CD4-positive, alpha-beta memory T cell (primary cell): ENCODE measurements around the gene SLC26A9. TPM values are rescaled to one million over a fixed set of nuclear protein-coding genes. Genes with fewer than 3 reads are reported as not detected.
A peak's percentile ranks its signal among the peaks of the same experiment; 100 is the strongest.

ENCODE experiments used
- CTCF ChIA-PET: fragments of 350-600 bp; sonication (Branson Sonifier 250); formaldehyde crosslinking; loops from one replicate; lab custom pipeline; 2021; ENCODE audit warnings: inconsistent platforms; ENCODE audit not compliant: partially characterized antibody; lab: Charles Lee
- POLR2A ChIA-PET: fragments of 350-600 bp; sonication (Branson Sonifier 250); formaldehyde crosslinking; loops from one replicate; lab custom pipeline; 2021; ENCODE audit not compliant: partially characterized antibody; lab: Charles Lee
- DNase-seq, 5 donors: peaks; one replicate each; pipeline versions ENCODE4 v3.0.0 to v3.0.0-alpha.2; 2020 to 2022; ENCODE audit warnings: mixed read lengths in 1 of 5
- H3K27ac ChIP-seq: one replicate; pipeline ENCODE4 v1.7.0; 2013; ENCODE audit warnings: low read depth, low read length
- H3K27me3 ChIP-seq: 2 replicates; pipeline ENCODE4 v1.7.0; 2013; ENCODE audit warnings: mild to moderate bottlenecking, low read length, moderate library complexity; ENCODE audit not compliant: insufficient read depth
- H3K36me3 ChIP-seq: 2 replicates; pipeline ENCODE4 v1.7.0; 2013; ENCODE audit warnings: mild to moderate bottlenecking, low read length, moderate library complexity; ENCODE audit not compliant: insufficient read depth
- H3K4me1 ChIP-seq: 2 replicates; pipeline ENCODE4 v1.7.0; 2013; ENCODE audit warnings: mild to moderate bottlenecking, low read length, moderate library complexity; ENCODE audit not compliant: insufficient read depth
- H3K4me3 ChIP-seq, 2 donors: one replicate each; pipeline ENCODE4 v1.7.0; 2013; ENCODE audit warnings: low read length in 2 of 2, mild to moderate bottlenecking in 1 of 2
- H3K9me3 ChIP-seq, 2 donors: one replicate each; pipeline ENCODE4 v1.7.0; 2013; ENCODE audit warnings: low read length in 2 of 2, control low read depth in 1 of 2; ENCODE audit not compliant: control insufficient read depth in 1 of 2
- H3K27ac Mint-ChIP-seq, 7 donors: one replicate each; pipeline ENCODE4 v1.8.0; 2020 to 2021; ENCODE audit warnings: mixed read lengths in 7 of 7, mild to moderate bottlenecking in 6 of 7, inconsistent platforms in 3 of 7, moderate library complexity in 3 of 7
- H3K27me3 Mint-ChIP-seq, 2 donors: one replicate each; pipeline ENCODE4 v1.8.0; 2020 to 2021; ENCODE audit warnings: mixed read lengths in 2 of 2
- H3K36me3 Mint-ChIP-seq, 2 donors: one replicate each; pipeline ENCODE4 v1.8.0; 2020 to 2021; ENCODE audit warnings: mixed read lengths in 2 of 2, inconsistent platforms in 1 of 2, mild to moderate bottlenecking in 1 of 2
- H3K4me1 Mint-ChIP-seq, 4 donors: one replicate each; pipeline ENCODE4 v1.8.0; 2020 to 2021; ENCODE audit warnings: mixed read lengths in 4 of 4, mild to moderate bottlenecking in 1 of 4
- H3K4me3 Mint-ChIP-seq, 8 donors: one replicate each; pipeline ENCODE4 v1.8.0; 2020 to 2021; ENCODE audit warnings: mixed read lengths in 8 of 8, mild to moderate bottlenecking in 7 of 8, moderate library complexity in 6 of 8, inconsistent platforms in 3 of 8
- H3K9me3 Mint-ChIP-seq, 8 donors: one replicate each; pipeline ENCODE4 v1.8.0; 2020 to 2021; ENCODE audit warnings: mixed read lengths in 8 of 8, mild to moderate bottlenecking in 5 of 8, inconsistent platforms in 3 of 8, moderate library complexity in 1 of 8
- intact Hi-C: fragments of 100-400 bp; cut with micrococcal nuclease; formaldehyde crosslinking; loops from one replicate; pipeline ENCODE4 v1.15.1; 2023
- polyA plus RNA-seq, 2 donors: library from polyadenylated mRNA; unstranded; fragments of 300-500 nt; fragmentation: Illumina TruSeq; gene quantifications; one replicate each; pipeline ENCODE4 v1.2.3, GENCODE V29; 2021
- total RNA-seq, 2 experiments: library from RNA; stranded (reverse); gene quantifications; one replicate each; pipeline ENCODE4 v1.2.3, GENCODE V29; 2021

SLC26A9 gene
- total and polyA plus RNA-seq, 4 experiments from 2014 or later, result not detected

DNA sequence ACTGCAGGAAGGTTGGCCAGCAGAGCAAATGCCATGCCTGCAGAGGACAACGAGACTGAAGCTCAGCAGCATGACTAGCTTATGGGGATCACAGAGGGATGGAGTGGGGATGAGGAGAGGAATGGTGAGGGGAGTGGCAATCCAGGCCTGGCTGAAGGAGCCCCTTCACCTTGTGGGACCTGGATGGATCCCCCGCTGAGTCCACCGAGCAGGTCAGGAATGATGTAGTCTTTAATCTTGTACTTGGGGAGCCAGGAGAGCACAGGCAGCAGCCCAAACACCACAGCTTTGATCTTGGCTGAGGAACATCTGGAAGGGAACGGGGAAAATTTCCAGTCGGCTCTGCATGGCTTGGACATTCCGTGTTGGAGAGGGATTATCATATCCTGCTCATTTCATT is 10.5 kb downstream of the SLC26A9 start:
- POLR2A ChIA-PET, result no interaction called here
- H3K27ac Mint-ChIP-seq, result no peak overlapping the region
- no peak overlapping the region for H3K4me3 Mint-ChIP-seq
- H3K27ac ChIP-seq, result no peak overlapping the region
- no peaks in the 10 kb centered on the region for H3K4me1 ChIP-seq
- DNase-seq, result no peak
- peaks cover 8 to 19% of the 10 kb centered on the region in 2 donors for H3K27me3 Mint-ChIP-seq
- H3K27me3 ChIP-seq, result no peaks in the 10 kb centered on the region
- no peaks in the 10 kb centered on the region for H3K9me3 ChIP-seq
- no peaks in the 10 kb centered on the region for H3K4me1 Mint-ChIP-seq
- intact Hi-C loops, result no loop called here
- H3K4me3 ChIP-seq, result no peak overlapping the region
- H3K36me3 ChIP-seq, result no peaks in the 10 kb centered on the region
- H3K36me3 Mint-ChIP-seq, result no peaks in the 10 kb centered on the region
- CTCF ChIA-PET, result no interaction called here
- H3K9me3 Mint-ChIP-seq, result peaks cover 0 to 1% (median 0%) of the 10 kb centered on the region in 8 donors

DNA sequence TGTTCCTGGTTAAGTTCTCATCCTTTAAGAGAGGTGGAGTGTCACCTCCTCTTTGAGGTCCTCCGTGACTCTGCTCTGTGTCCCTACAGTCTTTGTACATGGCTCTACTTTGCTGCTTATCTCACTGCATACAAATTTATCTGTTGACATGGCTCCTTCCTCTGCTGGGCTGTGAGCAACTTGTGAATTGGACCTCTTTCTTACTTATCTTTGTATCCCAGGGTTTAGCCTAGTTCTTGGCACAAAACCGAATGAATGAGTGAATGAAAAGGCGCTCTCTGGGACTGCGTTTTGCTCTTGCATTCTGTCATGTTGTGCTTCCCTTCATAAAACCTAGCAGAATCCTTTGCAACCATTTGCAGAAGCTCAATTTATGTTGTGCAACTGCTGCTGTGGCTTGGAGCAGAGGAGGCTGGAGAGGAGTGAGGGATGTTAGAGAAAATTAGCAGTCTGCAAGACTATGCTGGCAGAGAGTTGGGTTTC is 12.4 kb downstream of the SLC26A9 start:
- Mint-ChIP-seq H3K4me1 (no peaks in the 10 kb centered on the region), H3K36me3 (no peaks in the 10 kb centered on the region), H3K4me3 (peak overlapping the region in 1 of 8 donors; percentile 17), H3K9me3 (peaks cover 0 to 1% (median 0%) of the 10 kb centered on the region in 8 donors), H3K27ac (no peak overlapping the region), H3K27me3 (peaks cover 3 to 10% of the 10 kb centered on the region in 2 donors)
- CTCF ChIA-PET, result no interaction called here
- POLR2A ChIA-PET, result no interaction called here
- Histone ChIP-seq H3K4me1 (no peaks in the 10 kb centered on the region), H3K27me3 (no peaks in the 10 kb centered on the region), H3K36me3 (no peaks in the 10 kb centered on the region), H3K9me3 (no peaks in the 10 kb centered on the region), H3K27ac (no peak overlapping the region), H3K4me3 (no peak overlapping the region)
- intact Hi-C loops, result no loop called here
- no peak for DNase-seq

GRCh38 chr1:205930195-205930577 is 13.1 kb downstream of the SLC26A9 start:
- no peak overlapping the region for H3K27ac ChIP-seq
- intact Hi-C loops, result no loop called here
- Mint-ChIP-seq H3K4me1 (no peaks in the 10 kb centered on the region), H3K27me3 (peaks cover 3 to 9% of the 10 kb centered on the region in 2 donors), H3K9me3 (peaks cover 0 to 1% (median 0%) of the 10 kb centered on the region in 8 donors), H3K4me3 (no peak overlapping the region), H3K36me3 (no peaks in the 10 kb centered on the region), H3K27ac (no peak overlapping the region)
- CTCF ChIA-PET, result no interaction called here
- POLR2A ChIA-PET, result no interaction called here
- no peaks in the 10 kb centered on the region for H3K4me1 ChIP-seq
- no peak overlapping the region for H3K4me3 ChIP-seq
- no peak for DNase-seq
- H3K36me3 ChIP-seq, result no peaks in the 10 kb centered on the region
- H3K27me3 ChIP-seq, result no peaks in the 10 kb centered on the region
- no peaks in the 10 kb centered on the region for H3K9me3 ChIP-seq

- H3K4me1 ChIP-seq, result no peaks in the 10 kb centered on the region
- no peaks in the 10 kb centered on the region for H3K9me3 ChIP-seq
- no peak overlapping the region for H3K4me3 Mint-ChIP-seq
- peaks cover 0 to 1% (median 0%) of the 10 kb centered on the region in 8 donors for H3K9me3 Mint-ChIP-seq
- H3K27me3 ChIP-seq, result no peaks in the 10 kb centered on the region
- H3K4me3 ChIP-seq, result no peak overlapping the region
- no peaks in the 10 kb centered on the region for H3K36me3 ChIP-seq
- ChIA-PET CTCF (interaction anchor here (1.5 kb wide), 1 partner anchor 47 kb away, joined by 3 read pairs; no protein-coding TSS in a partner anchor), POLR2A (no interaction called here)
- no peak for DNase-seq
- intact Hi-C loops, result no loop called here
- H3K36me3 Mint-ChIP-seq, result no peaks in the 10 kb centered on the region
- H3K27ac ChIP-seq, result no peak overlapping the region
- peaks cover 3 to 8% of the 10 kb centered on the region in 2 donors for H3K27me3 Mint-ChIP-seq
- H3K4me1 Mint-ChIP-seq, result no peaks in the 10 kb centered on the region
- no peak overlapping the region for H3K27ac Mint-ChIP-seq
Observed at GRCh38 chr1:205929496-205930194, 13.6 kb downstream of the SLC26A9 start.

- no peak overlapping the region for H3K4me3 ChIP-seq
- no peak overlapping the region for H3K4me3 Mint-ChIP-seq
- H3K36me3 Mint-ChIP-seq, result no peaks in the 10 kb centered on the region
- H3K9me3 Mint-ChIP-seq, result peaks cover 0 to under 1% (median 0%) of the 10 kb centered on the region in 8 donors
- no peak for DNase-seq
- intact Hi-C loops, result no loop called here
- peaks cover 1 to 7% of the 10 kb centered on the region in 2 donors for H3K27me3 Mint-ChIP-seq
- H3K27me3 ChIP-seq, result no peaks in the 10 kb centered on the region
- no peak overlapping the region for H3K27ac Mint-ChIP-seq
- H3K4me1 ChIP-seq, result no peaks in the 10 kb centered on the region
- H3K27ac ChIP-seq, result no peak overlapping the region
- no peaks in the 10 kb centered on the region for H3K9me3 ChIP-seq
- H3K36me3 ChIP-seq, result no peaks in the 10 kb centered on the region
- POLR2A ChIA-PET, result no interaction called here
- CTCF ChIA-PET, result interaction anchor here (1.1 to 1.5 kb wide), 2 partner anchors 10 to 48 kb away, joined by 3 to 5 read pairs; no protein-coding TSS in a partner anchor
- no peaks in the 10 kb centered on the region for H3K4me1 Mint-ChIP-seq
Observed at GRCh38 chr1:205928317-205928716, 14.9 kb downstream of the SLC26A9 start.

DNA sequence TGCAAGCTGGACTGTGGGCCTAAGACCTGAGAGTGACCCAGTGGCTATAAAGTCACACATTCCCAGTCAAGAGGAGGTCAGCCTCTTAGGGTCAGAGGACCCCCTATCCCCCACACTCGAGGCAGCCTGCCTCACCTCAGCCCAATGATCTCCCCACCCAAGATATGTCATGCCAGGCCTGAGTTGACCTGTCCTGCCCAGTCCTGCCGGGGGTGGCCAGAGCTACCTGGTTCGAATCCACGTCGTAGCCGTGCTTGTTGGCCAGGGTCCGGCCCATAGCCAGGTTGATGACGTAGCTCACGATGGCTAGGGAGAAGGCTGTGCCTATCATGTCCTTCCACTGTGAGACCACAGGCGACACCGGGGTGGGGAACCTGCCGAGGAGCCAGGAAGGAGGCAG is 15.6 kb downstream of the SLC26A9 start:
- no peaks in the 10 kb centered on the region for H3K9me3 ChIP-seq
- Mint-ChIP-seq H3K27me3 (peaks cover 1 to 4% of the 10 kb centered on the region in 2 donors), H3K4me3 (no peak overlapping the region), H3K9me3 (no peaks in the 10 kb centered on the region), H3K27ac (no peak overlapping the region), H3K36me3 (no peaks in the 10 kb centered on the region), H3K4me1 (no peaks in the 10 kb centered on the region)
- no peak for DNase-seq
- H3K4me3 ChIP-seq, result no peak overlapping the region
- POLR2A ChIA-PET, result interaction anchor here (0.5 kb wide), 1 partner anchor 225 kb away, joined by 4 read pairs; no protein-coding TSS in a partner anchor
- H3K27me3 ChIP-seq, result no peaks in the 10 kb centered on the region
- intact Hi-C loops, result no loop called here
- CTCF ChIA-PET, result interaction anchor here (0.5 to 1.1 kb wide), 3 partner anchors 9 to 178 kb away, joined by 3 to 4 read pairs (median 3); no protein-coding TSS in a partner anchor
- no peaks in the 10 kb centered on the region for H3K36me3 ChIP-seq
- no peak overlapping the region for H3K27ac ChIP-seq
- no peaks in the 10 kb centered on the region for H3K4me1 ChIP-seq

GRCh38 chr1:205927247-205927646 is 16.0 kb downstream of the SLC26A9 start:
- Histone ChIP-seq H3K4me3 (no peak overlapping the region), H3K9me3 (no peaks in the 10 kb centered on the region), H3K36me3 (no peaks in the 10 kb centered on the region), H3K4me1 (no peaks in the 10 kb centered on the region), H3K27me3 (no peaks in the 10 kb centered on the region), H3K27ac (no peak overlapping the region)
- no peak for DNase-seq
- POLR2A ChIA-PET, result interaction anchor here (0.5 kb wide), 1 partner anchor 224 kb away, joined by 4 read pairs; no protein-coding TSS in a partner anchor
- CTCF ChIA-PET, result interaction anchor here (0.5 to 1.1 kb wide), 3 partner anchors 9 to 179 kb away, joined by 3 to 4 read pairs (median 3); no protein-coding TSS in a partner anchor
- intact Hi-C loops, result no loop called here
- H3K27me3 Mint-ChIP-seq, result peaks cover 0 to 1% of the 10 kb centered on the region in 2 donors
- H3K4me1 Mint-ChIP-seq, result no peaks in the 10 kb centered on the region
- no peaks in the 10 kb centered on the region for H3K36me3 Mint-ChIP-seq
- no peak overlapping the region for H3K27ac Mint-ChIP-seq
- no peaks in the 10 kb centered on the region for H3K9me3 Mint-ChIP-seq
- H3K4me3 Mint-ChIP-seq, result no peak overlapping the region
